H1 (cell line): Measurements from ENCODE around the gene PSMB3. TPM values are rescaled to one million over a fixed set of nuclear protein-coding genes. Genes with fewer than 3 reads are reported as not detected.

Source experiments
- FOSL1 ChIP-seq: IDR thresholded peaks from 2 replicates; pipeline ENCODE4 v1.6.1; 2011; ENCODE audit warnings: mild to moderate bottlenecking, low read depth, low read length, moderate library complexity; ENCODE audit not compliant: insufficient read depth
- HDAC6 ChIP-seq: IDR thresholded peaks from one replicate; pipeline ENCODE4 v1.7.1; 2012; ENCODE audit warnings: low read depth, mild to moderate bottlenecking, inconsistent platforms, low read length, moderate library complexity
- RBBP5 ChIP-seq: IDR thresholded peaks from 2 replicates; pipeline ENCODE4 v1.7.1; 2012; ENCODE audit warnings: low read depth, mild to moderate bottlenecking, inconsistent platforms, low read length, moderate library complexity, borderline replicate concordance
- TAF7 ChIP-seq: optimal IDR thresholded peaks from 2 replicates; pipeline ENCODE3; 2011; ENCODE audit warnings: low read depth, mild to moderate bottlenecking, inconsistent platforms, low read length, moderate library complexity, borderline replicate concordance
- polyA plus RNA-seq, 7 experiments: library from polyadenylated mRNA; depleted of rRNA in 3 of 7; stranded (reverse) in 5 of 7; unstranded in 2 of 7; fragments of >200 nt in 5 of 7; fragments of 200-250 nt in 2 of 7; gene quantifications; 1 replicate in 5 of 7; 2 replicates in 1 of 7; 4 replicates in 1 of 7; pipeline versions ENCODE4 v1.2.1 to v1.2.3, GENCODE V29; 2011 to 2013; ENCODE audit warnings: missing spikeins in 2 of 7, mixed read lengths in 2 of 7
- total RNA-seq: library from RNA; stranded (reverse); fragmentation: NEBNext Ultra II Directional; extraction: Animal tissue kit (Norgen Biotek cat#: 25700); gene quantifications from 2 replicates; pipeline ENCODE4 v1.2.1, GENCODE V29; 2021

The PSMB3 gene
- total and polyA plus RNA-seq, 2 of the 8 experiments (the other 6 are each of a cell fraction or from before 2014, with no cell fraction given): 291 to 914 TPM

GRCh38 chr17:38729368-38729885, 23.1 kb upstream of the PSMB3 start (continued):
- TF ChIP-seq FOSL1 (no peak), TAF7 (no peak), RBBP5 (no peak), HDAC6 (no peak)
